ENCODE results near the gene OTUB1. TPM values are rescaled to one million over a fixed set of nuclear protein-coding genes. Genes with fewer than 3 reads are reported as not detected.

OTUB1 gene
- polyA plus RNA-seq, 3 donors = 35.3 to 62.4 (median 50.5) TPM

- no peak overlapping the region for H3K27ac ChIP-seq (ENCODE audit: low read depth, low read length)
- WGBS, 3 donors = 88 to 94% (median 93%) methylated on average over 35 of the region's 35 CpGs
Measured at GRCh38 chr11:64015935-64016845, 30.0 kb downstream of the OTUB1 start.

- H3K27ac ChIP-seq (ENCODE audit: low read depth, low read length) = no peak overlapping the region
- 79 to 83% (median 82%) methylated on average over 7 of the region's 7 CpGs for WGBS, 3 donors
Measured at GRCh38 chr11:64017945-64018224, 31.6 kb downstream of the OTUB1 start.

GRCh38 chr11:64018310-64018709 lies 32.1 kb downstream of the OTUB1 start:
- 75 to 89% (median 80%) methylated on average over 7 to 8 of the region's 8 CpGs for WGBS, 3 donors

GRCh38 chr11:64019106-64020037 lies 33.1 kb downstream of the OTUB1 start:
- 41 to 87% (median 82%) methylated on average over 27 of the region's 27 CpGs for WGBS, 3 donors
- no peak overlapping the region for H3K27ac ChIP-seq (ENCODE audit: low read depth, low read length)

More at GRCh38 chr11:64018310-64018709, 32.1 kb downstream of the OTUB1 start:
- no peak overlapping the region for H3K27ac ChIP-seq (ENCODE audit: low read depth, low read length)

GRCh38 chr11:64020976-64021756 lies 34.9 kb downstream of the OTUB1 start:
- WGBS, 3 donors = 85 to 87% (median 85%) methylated on average over 19 to 22 of the region's 22 CpGs
- no peak overlapping the region for H3K27ac ChIP-seq (ENCODE audit: low read depth, low read length)

GRCh38 chr11:64021757-64022093 lies 35.5 kb downstream of the OTUB1 start:
- 40 to 77% (median 50%) methylated on average over 8 to 10 of the region's 10 CpGs for WGBS, 3 donors

GRCh38 chr11:64022125-64022784 lies 36.0 kb downstream of the OTUB1 start:
- no peak overlapping the region for H3K27ac ChIP-seq (ENCODE audit: low read depth, low read length)
- 85 to 88% (median 86%) methylated on average over 14 of the region's 14 CpGs for WGBS, 3 donors

More at GRCh38 chr11:64021757-64022093, 35.5 kb downstream of the OTUB1 start:
- no peak overlapping the region for H3K27ac ChIP-seq (ENCODE audit: low read depth, low read length)

- WGBS, 3 donors = 74 to 89% (median 83%) methylated on average over 20 of the region's 20 CpGs
Measured at GRCh38 chr11:64023712-64024710, 37.8 kb downstream of the OTUB1 start.

GRCh38 chr11:64025205-64025604 lies 39.0 kb downstream of the OTUB1 start:
- no peak overlapping the region for H3K27ac ChIP-seq (ENCODE audit: low read depth, low read length)
- 75 to 86% (median 85%) methylated on average over 4 of the region's 4 CpGs for WGBS, 3 donors

More at GRCh38 chr11:64023712-64024710, 37.8 kb downstream of the OTUB1 start:
- H3K27ac ChIP-seq (ENCODE audit: low read depth, low read length) = no peak overlapping the region

- H3K27ac ChIP-seq (ENCODE audit: low read depth, low read length) = no peak overlapping the region
- WGBS, 3 donors = 89% methylated on average over 7 of the region's 7 CpGs
Measured at GRCh38 chr11:64026575-64027205, 40.5 kb downstream of the OTUB1 start.

- no peak overlapping the region for H3K27ac ChIP-seq (ENCODE audit: low read depth, low read length)
- WGBS, 3 donors = 29 to 68% (median 40%) methylated on average over 20 of the region's 20 CpGs
Measured at GRCh38 chr11:64027651-64028397, 41.6 kb downstream of the OTUB1 start.

- H3K27ac ChIP-seq (ENCODE audit: low read depth, low read length) = no peak overlapping the region
- 16 to 61% (median 18%) methylated on average over 17 to 21 of the region's 22 CpGs for WGBS, 3 donors
Measured at GRCh38 chr11:64028398-64029115, 42.3 kb downstream of the OTUB1 start.

- no peak overlapping the region for H3K27ac ChIP-seq (ENCODE audit: low read depth, low read length)
- WGBS, 3 donors = 79 to 90% (median 81%) methylated on average over 8 of the region's 8 CpGs
Measured at GRCh38 chr11:64029773-64030172, 43.5 kb downstream of the OTUB1 start.

- H3K27ac ChIP-seq (ENCODE audit: low read depth, low read length) = no peak overlapping the region
- WGBS, 3 donors = 81 to 95% (median 83%) methylated on average over 3 of the region's 3 CpGs
Measured at GRCh38 chr11:64031001-64031400, 44.8 kb downstream of the OTUB1 start.

GRCh38 chr11:64032050-64032449 lies 45.8 kb downstream of the OTUB1 start:
- WGBS, 3 donors = 85 to 87% (median 85%) methylated on average over 4 of the region's 4 CpGs
- H3K27ac ChIP-seq (ENCODE audit: low read depth, low read length) = no peak overlapping the region

Data from adipose tissue (tissue), 3 donors.